Endothelial cell (in vitro differentiated cells): ENCODE data around the gene NCAPG2. TPM values are rescaled to one million over a fixed set of nuclear protein-coding genes. Genes with fewer than 3 reads are reported as not detected.

ENCODE experiments used
- DNase-seq: peaks from one replicate; pipeline ENCODE4 v3.0.0; 2021; ENCODE audit warnings: low spot score
- H3K27ac Mint-ChIP-seq: one replicate; pipeline ENCODE4 v1.8.0; 2021; ENCODE audit warnings: mixed read lengths, inconsistent platforms; ENCODE audit not compliant: unreplicated experiment
- H3K27me3 Mint-ChIP-seq: one replicate; pipeline ENCODE4 v1.8.0; 2021; ENCODE audit warnings: mild to moderate bottlenecking, moderate library complexity, mixed read lengths, inconsistent platforms; ENCODE audit not compliant: unreplicated experiment
- H3K36me3 Mint-ChIP-seq: one replicate; pipeline ENCODE4 v1.8.0; 2021; ENCODE audit warnings: mild to moderate bottlenecking, low read depth, mixed read lengths, inconsistent platforms; ENCODE audit not compliant: unreplicated experiment
- H3K4me1 Mint-ChIP-seq: one replicate; pipeline ENCODE4 v1.8.0; 2021; ENCODE audit warnings: mild to moderate bottlenecking, mixed read lengths, inconsistent platforms; ENCODE audit not compliant: unreplicated experiment
- H3K4me3 Mint-ChIP-seq: one replicate; pipeline ENCODE4 v1.8.0; 2021; ENCODE audit warnings: mild to moderate bottlenecking, mixed read lengths, inconsistent platforms; ENCODE audit not compliant: unreplicated experiment
- H3K9me3 Mint-ChIP-seq: one replicate; pipeline ENCODE4 v1.8.0; 2021; ENCODE audit warnings: mixed read lengths, inconsistent platforms; ENCODE audit not compliant: unreplicated experiment
- CTCF ChIP-seq: fragments of 200-600 bp; sonication (generic); IDR thresholded peaks from one replicate; pipeline ENCODE4 v1.5.0; 2021; ENCODE audit warnings: antibody characterized with exemption; ENCODE audit not compliant: unreplicated experiment
- total RNA-seq: library from RNA; stranded (reverse); fragmentation: NEBNext Ultra II Directional; extraction: Animal tissue kit (Norgen Biotek cat#: 25700); gene quantifications from one replicate; pipeline ENCODE4 v1.2.1, GENCODE V29; 2021; ENCODE audit not compliant: unreplicated experiment

The NCAPG2 gene
- total RNA-seq, 1 donor from 2014 or later, result 25.6 TPM

GRCh38 chr7:158730383-158731346 lies 26.1 kb upstream of the NCAPG2 start:
- peak overlapping the region; percentile 9 for H3K27ac Mint-ChIP-seq
- peaks cover 8% of the 10 kb centered on the region for H3K4me1 Mint-ChIP-seq
- peaks cover 29% of the 10 kb centered on the region for H3K36me3 Mint-ChIP-seq
- no peak for DNase-seq
- H3K4me3 Mint-ChIP-seq, result peak overlapping the region; percentile 6
- no peak for TF ChIP-seq CTCF
- H3K9me3 Mint-ChIP-seq, result no peaks in the 10 kb centered on the region
- peaks cover 8% of the 10 kb centered on the region for H3K27me3 Mint-ChIP-seq

- Mint-ChIP-seq H3K9me3 (no peaks in the 10 kb centered on the region), H3K4me3 (peak overlapping the region; percentile 38), H3K36me3 (peaks cover 27% of the 10 kb centered on the region), H3K27ac (peak overlapping the region; percentile 9), H3K4me1 (peaks cover 8% of the 10 kb centered on the region), H3K27me3 (peaks cover 10% of the 10 kb centered on the region)
- no peak for DNase-seq
- TF ChIP-seq CTCF, result no peak
Observed at GRCh38 chr7:158729646-158730382, 25.2 kb upstream of the NCAPG2 start.

GRCh38 chr7:158728911-158729645 lies 24.5 kb upstream of the NCAPG2 start:
- H3K27me3 Mint-ChIP-seq, result peaks cover 10% of the 10 kb centered on the region
- peaks cover 8% of the 10 kb centered on the region for H3K4me1 Mint-ChIP-seq
- H3K27ac Mint-ChIP-seq, result no peak overlapping the region
- no peak for DNase-seq
- H3K36me3 Mint-ChIP-seq, result peaks cover 23% of the 10 kb centered on the region
- no peak overlapping the region for H3K4me3 Mint-ChIP-seq
- no peaks in the 10 kb centered on the region for H3K9me3 Mint-ChIP-seq
- no peak for TF ChIP-seq CTCF

GRCh38 chr7:158727690-158728089 lies 23.1 kb upstream of the NCAPG2 start:
- DNase-seq, result no peak
- Mint-ChIP-seq H3K4me3 (no peak overlapping the region), H3K4me1 (peaks cover 8% of the 10 kb centered on the region), H3K27ac (no peak overlapping the region), H3K27me3 (peaks cover 14% of the 10 kb centered on the region), H3K36me3 (peaks cover 22% of the 10 kb centered on the region), H3K9me3 (no peaks in the 10 kb centered on the region)
- no peak for TF ChIP-seq CTCF
